OCI-LY7 (cell line): ENCODE data around the gene TEX2.

Experiments used
- EZH2phosphoT487 ChIP-seq: fragments of 200-600 bp; sonication (generic); IDR thresholded peaks from 2 replicates; pipeline ENCODE4 v1.6.1; 2018; ENCODE audit warnings: low read depth, borderline replicate concordance, mild to moderate bottlenecking, mixed run types, antibody characterized with exemption, low read length, moderate library complexity, mixed read lengths
- TF ChIP-seq, protein P1 (sequence below): fragments of 200-600 bp; sonication (generic); conservative IDR thresholded peaks from 2 replicates; pipeline ENCODE4 v1.5.1; 2014; ENCODE audit warnings: mild to moderate bottlenecking, antibody characterized with exemption, low read length, moderate library complexity, mixed read lengths

DNA sequence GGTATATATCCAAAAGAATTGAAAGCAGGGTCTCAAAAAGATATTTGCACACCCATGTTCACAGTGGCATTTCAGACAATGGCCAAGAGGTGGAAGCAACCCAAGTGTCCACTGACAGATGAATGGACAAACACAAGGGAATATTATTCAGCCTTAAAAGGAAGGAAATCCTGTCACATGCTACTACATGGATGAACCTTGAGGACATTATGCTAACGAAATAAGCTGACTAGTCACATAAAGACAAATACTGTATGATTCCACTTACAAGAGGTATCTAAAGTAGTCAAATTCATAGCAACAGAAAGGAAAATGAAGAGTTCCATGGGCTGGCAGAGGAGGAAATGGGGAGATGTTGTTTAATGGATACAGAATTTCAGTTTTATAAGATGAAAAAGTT is 41.4 kb downstream of the TEX2 start:
- TF ChIP-seq, protein P1, sequence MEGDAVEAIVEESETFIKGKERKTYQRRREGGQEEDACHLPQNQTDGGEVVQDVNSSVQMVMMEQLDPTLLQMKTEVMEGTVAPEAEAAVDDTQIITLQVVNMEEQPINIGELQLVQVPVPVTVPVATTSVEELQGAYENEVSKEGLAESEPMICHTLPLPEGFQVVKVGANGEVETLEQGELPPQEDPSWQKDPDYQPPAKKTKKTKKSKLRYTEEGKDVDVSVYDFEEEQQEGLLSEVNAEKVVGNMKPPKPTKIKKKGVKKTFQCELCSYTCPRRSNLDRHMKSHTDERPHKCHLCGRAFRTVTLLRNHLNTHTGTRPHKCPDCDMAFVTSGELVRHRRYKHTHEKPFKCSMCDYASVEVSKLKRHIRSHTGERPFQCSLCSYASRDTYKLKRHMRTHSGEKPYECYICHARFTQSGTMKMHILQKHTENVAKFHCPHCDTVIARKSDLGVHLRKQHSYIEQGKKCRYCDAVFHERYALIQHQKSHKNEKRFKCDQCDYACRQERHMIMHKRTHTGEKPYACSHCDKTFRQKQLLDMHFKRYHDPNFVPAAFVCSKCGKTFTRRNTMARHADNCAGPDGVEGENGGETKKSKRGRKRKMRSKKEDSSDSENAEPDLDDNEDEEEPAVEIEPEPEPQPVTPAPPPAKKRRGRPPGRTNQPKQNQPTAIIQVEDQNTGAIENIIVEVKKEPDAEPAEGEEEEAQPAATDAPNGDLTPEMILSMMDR = no peak
- no peak for TF ChIP-seq EZH2phosphoT487
